GM18870 (cell line): ENCODE results near the gene RGS7.
"Not testable (repeated sequence)": the region's sequence is repeated elsewhere in the genome, so short reads cannot be mapped to it uniquely, and the experiment has no call there.

ENCODE experiments used
- ATAC-seq: cut with Tn5 transposase; IDR thresholded peaks from one replicate; pipeline ENCODE4 v1.9.1; 2021; ENCODE audit warnings: moderate library complexity; ENCODE audit not compliant: unreplicated experiment

The RGS7 gene

DNA sequence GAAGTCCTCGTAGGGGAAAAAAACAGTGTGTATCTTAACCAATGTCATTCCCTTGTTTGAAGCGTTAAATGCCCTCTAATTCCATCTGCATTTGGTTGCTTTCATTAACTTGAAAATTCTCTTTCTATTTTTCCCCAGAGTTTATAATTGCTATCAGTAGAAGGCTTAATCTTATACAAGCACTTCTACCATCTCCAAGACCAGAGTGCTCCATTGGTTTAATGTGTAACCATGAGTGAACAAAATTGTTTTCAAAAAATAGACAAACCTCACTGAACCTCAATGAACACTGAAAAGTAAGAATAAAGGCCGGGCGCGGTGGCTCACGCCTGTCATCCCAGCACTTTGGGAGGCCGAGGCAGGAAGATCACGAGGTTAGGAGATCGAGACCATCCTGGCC, 141.3 kb downstream of the RGS7 start:
- no peak for ATAC-seq

DNA sequence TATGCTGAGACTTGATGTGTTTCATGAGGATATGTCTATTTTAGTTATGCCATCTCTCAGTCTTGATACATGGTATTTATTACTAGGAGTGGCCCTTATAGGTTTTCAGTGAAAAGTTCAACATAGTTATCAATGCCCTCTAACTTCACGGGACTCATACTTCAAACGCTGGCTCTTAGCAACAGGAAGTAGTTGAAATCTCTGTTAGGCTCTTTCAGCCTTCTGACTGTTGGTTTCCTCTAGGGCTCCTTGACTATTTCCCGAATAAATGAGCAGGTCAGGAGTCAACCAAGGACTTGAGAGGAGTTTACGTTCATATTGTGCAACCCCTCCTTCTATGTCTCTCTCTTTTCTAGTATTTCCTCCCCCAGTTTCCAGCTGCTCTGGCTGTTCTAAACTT, 141.8 kb downstream of the RGS7 start:
- no peak for ATAC-seq

DNA sequence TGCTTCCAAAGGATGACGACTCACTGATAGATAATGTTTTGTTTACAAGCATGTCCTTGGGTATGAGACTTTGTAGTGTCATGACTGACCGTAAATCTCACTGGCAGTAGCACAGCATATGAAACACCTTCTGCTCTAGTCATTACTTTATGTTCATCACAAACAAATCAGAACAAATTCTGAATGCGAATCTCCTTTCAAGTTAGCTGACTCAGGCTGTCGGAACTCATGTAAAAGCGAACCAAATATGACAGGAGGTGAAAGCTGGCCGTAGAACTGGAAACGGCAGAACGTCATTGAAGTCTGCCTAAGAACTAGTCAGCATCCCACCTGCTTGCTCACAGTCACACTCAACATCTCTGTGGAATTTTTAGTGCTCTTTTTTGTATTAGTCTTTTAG, 143.9 kb downstream of the RGS7 start:
- ATAC-seq: no peak

DNA sequence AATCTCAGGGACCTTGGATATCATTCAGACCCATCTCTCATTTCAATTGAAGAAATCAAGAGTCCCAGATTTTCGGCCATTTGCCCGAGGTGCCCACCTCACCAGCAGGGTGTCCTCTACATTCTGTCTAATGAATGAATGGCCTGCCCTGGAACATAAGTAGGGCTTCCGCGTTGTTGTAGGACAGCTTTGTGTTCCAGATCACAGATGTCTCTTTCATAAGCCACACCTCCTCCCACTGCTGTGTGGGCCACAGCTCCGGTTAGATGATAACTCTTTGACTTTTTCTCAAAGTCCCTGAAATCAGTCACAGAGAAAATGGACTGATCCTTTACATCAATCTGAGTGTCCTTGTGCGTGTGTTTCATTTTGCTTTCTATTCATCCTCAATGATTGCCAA, 144.4 kb downstream of the RGS7 start:
- ATAC-seq: no peak

DNA sequence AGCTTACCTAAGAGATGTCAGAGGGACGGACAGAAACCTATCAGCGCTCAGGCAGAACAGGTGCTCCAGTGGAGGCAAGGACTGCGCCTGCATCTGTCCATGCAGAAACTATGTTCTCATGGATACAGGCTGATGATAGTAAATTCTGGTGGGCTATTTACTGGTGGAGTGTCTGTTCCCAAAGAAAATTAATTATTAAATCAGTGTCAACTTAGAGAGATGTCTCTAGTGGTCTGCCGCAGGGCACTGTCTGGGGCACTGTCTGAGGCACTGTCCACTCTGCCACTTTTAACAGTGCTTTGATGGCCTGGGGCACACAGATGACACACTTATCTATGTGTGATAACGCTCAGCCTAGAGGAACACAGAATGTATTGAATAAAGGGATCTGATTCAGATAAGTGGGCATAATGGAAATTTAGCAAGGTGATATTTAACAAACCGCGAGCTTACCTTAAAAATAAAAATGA, 148.1 kb downstream of the RGS7 start:
- ATAC-seq: no peak

DNA sequence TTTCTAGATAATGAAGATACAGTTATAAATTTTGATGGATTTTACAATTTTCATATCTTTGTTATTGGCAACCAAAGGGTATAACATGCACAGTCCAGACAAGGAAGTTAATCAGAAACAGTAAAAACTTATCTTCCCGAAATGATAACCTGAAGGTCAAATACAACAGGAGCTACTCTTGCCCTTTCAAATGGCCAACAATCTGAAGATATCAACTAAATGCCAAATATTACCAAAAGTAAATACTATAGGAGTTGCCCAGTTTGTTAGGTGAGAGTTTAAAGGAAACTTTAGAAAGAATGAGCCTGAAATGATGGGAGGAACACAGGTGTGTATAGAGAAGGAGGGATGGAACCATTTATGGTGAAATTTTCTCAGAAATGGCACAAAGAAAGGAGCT, 153.2 kb downstream of the RGS7 start:
- no peak for ATAC-seq

DNA sequence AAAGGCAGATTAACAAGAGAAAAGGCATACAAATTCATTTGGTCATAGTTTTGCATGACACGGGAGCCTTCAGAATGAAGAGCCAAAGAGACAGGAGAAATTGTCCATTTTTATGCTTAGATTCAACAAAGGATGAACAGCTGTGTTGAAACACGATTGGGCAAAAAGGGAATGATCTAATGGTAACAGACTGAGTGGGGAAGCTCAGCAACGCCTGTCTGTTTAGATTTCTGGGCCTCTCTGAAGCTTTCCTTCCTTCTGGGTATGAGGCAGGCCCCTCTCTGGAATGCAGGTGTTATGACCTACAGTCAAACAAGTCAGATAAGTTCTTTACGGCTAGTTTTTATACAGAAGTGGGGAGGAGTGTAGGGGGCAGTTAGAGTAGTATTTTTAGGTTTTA, 154.6 kb downstream of the RGS7 start:
- no peak for ATAC-seq

DNA sequence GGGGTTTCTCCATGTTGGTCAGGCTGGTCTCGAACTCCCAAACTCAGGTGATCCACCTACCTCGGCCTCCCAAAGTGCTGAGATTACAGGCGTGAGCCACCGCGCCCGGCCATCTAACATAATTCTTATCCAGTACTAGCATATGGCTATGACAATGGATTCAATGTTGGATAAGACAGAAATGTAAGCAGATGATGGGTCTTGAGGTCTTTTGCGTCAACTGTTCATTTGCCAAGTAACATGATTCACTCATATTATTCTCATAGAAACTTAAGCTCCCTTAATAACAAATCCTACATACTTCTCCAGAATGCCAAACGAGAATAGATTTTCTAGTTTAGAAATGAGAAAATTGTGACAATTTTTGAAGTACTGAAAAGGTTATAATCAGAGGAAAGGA, 170.3 kb downstream of the RGS7 start:
- ATAC-seq: no peak

DNA sequence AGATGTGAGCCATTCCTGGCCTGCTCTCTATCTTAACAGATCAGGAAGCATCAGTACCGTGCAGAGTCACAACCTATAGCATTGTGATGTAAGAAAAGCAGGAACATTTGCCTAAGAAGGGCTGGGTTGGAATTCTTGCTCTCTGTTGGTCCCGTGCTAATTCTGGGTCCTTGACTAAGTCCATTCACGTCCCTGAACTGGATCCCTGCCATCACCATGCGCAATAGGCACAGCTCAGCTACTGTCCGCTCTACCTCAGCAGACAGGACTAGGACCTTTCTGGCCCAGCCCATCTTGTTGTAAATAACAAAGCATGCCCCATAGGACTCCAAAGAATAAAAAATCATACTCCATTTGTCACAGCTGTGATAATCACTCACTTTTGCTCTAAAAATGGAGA, 175.0 kb downstream of the RGS7 start:
- ATAC-seq: no peak

DNA sequence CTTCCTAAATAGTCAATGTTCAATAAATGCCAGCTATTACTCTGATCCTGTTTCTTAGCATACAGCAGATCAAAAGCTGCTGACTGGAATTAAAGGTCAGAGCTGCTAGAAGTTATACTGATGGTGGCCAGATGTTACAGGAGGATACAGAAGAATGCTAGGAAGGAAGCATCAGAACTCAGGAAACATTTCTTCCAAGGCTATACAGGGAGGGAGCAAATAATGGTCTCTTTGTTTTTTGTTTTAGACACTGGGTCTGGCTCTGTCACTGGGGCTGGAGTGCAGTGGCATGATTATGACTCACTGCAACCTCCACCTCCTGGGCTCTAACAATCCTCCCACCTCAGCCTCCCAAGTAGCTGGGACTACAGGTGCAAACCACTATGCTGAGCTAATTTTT, 175.5 kb downstream of the RGS7 start:
- ATAC-seq: no peak

DNA sequence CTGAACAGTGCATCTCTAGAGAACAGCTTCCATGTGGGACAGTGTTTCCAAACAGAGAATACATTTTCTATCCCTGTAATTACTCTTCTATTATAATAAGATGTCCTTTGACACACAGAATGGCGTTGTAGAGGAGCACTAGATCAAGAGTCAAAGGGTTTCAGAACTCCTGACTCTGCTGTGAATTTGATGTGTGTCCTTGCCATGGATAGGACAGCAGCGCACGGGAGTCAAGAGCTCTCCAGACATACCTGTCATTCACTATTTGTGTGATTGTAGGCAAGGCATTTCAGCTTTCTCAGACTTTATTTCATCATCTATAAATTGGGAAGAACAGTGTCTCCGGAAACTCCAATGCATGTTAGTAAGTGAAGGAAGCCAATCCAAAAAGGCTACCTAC, 176.4 kb downstream of the RGS7 start:
- ATAC-seq: no peak

DNA sequence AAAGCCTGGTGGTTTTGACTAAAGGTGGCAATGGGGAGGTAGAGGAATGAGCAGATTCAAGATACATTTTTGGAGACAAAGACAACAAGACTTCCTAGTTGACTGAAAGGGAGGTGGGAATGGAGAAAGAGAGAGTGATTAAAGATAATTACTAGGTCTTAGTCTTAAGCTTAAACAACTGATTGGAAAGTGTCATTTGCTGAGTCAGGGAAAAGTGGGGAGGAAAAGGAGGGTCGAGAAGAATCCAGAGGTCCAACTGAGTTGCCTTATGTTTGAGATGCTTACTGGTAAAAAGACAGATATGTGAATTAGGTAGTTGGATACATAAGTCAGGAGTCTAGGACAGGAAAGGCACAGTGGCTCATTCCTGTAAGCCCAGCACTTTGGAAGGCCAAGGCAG, 179.3 kb downstream of the RGS7 start:
- no peak for ATAC-seq

DNA sequence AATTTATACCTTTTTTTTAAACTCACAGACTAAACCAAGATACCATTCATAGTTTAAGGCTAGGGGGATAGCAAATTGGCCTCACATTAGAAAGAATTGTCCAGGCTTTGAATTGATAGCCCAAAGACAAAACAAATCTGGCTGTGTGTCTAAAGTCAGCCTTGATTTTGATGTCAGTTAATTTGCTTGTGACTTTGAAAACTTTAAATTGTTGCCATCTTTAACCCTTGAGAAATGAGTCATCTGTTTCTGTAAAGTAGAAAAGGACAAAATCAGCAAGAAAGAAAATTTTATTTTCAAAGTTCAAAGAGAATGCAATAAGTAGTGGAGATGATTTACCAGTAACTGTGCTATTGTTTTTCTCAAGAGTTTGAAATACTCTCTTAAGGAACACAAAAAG, 184.5 kb downstream of the RGS7 start:
- ATAC-seq: no peak

DNA sequence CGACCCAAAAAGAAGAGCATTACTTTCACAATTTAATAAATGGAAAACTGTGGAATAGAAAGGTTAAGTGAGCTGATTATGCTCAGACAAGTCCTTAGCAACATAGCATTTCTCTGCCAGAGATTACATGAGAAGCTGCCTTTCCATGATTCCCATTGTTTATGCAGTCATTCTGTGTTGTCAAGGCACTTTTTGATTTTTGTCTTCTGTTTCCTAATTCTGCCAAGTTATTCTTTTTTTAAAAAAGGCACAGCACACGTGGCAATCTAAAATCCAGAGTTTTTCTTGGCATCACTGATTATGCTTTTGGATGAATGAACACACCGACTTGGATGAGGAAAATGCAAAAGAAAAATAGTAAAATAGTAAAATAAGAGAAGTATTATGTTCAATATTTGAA, 185.0 kb downstream of the RGS7 start:
- ATAC-seq: no peak

DNA sequence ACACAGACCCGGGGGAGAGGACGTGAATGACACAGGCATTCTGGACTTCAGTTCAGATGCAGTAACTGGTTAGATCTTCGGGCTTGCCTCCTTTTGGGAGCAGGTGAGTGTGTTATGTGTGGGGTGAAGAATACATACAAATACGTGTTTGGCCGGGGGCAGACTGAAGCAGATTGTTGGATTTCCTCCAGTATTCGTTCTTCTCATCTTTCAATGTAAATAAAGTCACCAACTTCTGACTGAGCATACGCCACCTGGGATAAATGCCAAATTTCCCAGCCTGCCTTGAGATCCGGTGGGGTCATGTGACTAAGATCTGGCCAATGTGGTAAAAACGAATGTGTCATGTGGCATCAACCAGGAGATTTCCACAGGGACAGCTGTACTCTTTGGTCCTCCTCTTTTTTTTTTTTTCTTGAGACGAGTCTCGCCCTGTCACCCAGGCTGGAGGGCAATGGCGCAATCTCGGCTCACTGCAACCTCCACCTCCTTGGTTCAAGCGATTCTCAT, 189.8 kb downstream of the RGS7 start:
- ATAC-seq: no peak

DNA sequence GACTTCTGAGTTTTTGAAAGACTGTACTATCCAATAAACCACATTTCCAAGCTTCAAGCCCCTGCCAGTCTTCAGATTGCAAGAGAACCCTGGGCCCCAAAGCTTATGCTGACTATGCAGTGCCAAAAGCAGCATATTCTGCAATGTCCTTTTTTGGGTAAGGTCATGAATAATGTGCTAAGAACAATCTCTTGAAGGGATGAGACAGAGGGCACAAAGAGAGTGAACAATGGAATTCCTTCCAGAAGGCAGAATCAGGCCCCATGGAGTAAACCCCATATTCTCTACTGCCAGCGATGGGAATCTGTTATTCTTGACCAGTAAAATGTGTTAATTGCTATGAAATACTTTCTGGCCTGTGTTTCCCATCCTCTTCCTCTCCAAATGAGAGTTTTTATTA, 190.4 kb downstream of the RGS7 start:
- ATAC-seq: no peak

DNA sequence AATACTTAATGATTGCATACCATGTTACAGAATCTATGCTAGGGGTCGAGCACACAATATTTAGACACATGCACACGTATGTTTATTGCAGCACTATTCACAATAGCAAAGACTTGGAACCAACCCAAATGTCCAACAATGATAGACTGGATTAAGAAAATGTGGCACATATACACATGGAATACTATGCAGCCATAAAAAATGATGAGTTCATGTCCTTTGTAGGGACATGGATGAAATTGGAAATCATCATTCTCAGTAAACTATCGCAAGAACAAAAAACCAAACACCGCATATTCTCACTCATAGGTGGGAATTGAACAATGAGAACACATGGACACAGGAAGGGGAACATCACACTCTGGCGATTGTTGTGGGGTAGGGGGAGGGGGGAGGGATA, 191.7 kb downstream of the RGS7 start:
- ATAC-seq: not testable (repeated sequence)

DNA sequence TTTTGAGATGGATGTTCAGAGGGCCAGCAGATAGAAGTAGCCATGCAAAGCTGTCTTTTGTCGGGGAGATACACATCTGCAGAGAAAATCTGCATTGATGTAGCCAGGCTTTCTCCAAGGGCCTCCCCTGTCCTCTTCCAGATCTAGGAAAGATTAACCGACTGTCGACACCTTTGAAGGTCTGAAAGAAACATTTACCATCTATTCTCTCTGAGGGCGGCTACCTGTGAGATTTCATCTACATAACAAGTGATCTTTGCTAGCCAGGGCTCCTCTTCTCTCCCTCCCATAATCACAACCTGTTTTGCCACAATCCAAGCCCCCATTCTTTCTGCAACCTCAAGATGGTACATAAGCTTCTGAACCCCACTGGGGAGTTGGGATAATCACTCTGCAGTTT, 193.6 kb downstream of the RGS7 start:
- no peak for ATAC-seq

DNA sequence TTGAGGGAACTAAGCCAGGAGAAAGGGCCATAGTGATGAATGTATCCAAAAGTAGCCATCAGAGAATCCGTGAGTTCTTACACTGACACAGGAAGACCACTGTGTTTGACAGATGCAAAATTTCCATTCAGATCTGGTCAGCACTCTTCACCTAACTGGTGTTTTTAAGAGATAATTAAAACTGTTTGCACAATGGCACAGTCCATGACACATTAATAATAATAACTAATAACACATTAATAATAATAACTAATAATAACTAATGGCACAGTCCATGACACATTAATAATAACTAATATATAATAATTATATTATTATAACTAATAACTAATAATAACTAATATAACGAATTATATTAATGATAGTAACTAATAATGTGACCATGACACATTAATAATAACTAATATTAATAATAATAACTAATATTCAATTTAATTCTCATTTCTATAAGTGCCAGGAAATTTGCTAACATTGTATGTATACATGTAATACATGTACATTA, 195.8 kb downstream of the RGS7 start:
- no peak for ATAC-seq

DNA sequence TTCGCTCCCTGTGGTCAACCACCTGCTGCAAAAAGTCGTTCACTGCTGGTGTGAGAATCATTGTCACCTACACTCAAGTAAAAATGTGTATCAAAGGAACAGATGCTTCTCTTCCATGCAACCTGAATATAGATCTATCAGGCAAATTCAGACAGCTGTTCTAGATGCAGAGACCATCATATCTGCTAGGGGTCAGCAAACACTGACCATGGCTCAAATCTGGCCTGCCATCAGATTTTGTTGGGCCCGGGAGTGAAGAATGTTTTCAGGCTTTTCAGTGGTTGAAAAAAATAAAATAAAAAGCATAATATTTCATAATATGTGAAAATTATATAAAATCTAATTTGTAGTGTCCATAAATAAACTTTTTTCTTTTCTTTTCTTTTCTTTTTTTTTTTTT, 199.6 kb downstream of the RGS7 start:
- ATAC-seq: no peak

DNA sequence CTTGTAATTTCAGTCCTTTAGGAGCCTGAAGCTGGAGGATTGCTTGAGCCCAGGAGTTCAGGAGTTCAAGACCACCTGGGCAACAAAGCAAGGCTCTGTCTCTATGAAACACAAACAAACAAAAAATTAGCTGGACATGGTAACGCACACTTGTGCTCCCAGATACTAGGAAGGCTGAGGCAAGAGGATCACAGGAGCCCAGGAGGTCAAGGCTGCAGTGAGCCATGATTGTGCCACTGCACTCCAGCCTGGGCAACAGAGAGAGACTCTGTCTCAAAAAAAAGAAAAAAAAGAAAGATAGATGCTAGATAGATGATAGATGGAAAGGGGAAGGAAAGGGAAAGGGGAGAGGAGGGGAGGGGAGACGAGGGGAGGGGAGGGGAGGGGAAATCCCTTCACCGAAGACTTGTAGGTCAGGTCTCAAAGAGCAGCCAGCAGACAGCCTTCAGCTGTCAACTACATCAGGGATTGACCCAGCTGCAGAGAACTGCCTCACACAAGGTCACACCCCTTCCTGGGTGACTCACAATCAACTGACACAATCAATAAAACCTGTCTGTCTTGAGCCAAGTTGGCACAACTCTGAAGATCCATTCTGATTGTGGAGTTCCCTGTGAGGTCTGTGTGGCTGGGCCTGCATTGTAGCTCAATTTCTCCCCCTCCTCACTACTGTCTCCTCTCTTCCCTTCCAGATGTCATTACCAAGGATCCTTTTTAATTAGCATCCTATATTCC, 200.6 kb downstream of the RGS7 start:
- ATAC-seq: no peak

DNA sequence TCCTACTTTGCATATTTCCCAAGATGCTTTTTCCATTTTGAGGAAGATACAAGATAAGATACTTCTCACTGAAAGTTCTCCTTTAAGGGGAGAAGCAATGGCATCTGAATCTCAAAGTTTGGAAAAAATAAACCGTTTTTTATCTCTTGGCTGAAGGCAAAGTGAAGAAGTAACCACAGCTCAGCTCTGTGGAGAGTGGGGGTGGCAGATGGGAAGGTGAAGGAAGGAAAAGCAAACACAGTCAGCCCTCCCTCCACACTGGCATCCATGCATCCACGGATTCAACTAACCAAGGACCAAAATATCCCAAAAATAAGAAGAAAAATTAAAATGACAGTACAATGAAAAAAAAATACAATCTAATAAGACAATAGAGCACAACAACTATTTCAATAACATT, 211.1 kb downstream of the RGS7 start:
- no peak for ATAC-seq
